ENCODE measurements around the gene NUAK1.

DNA sequence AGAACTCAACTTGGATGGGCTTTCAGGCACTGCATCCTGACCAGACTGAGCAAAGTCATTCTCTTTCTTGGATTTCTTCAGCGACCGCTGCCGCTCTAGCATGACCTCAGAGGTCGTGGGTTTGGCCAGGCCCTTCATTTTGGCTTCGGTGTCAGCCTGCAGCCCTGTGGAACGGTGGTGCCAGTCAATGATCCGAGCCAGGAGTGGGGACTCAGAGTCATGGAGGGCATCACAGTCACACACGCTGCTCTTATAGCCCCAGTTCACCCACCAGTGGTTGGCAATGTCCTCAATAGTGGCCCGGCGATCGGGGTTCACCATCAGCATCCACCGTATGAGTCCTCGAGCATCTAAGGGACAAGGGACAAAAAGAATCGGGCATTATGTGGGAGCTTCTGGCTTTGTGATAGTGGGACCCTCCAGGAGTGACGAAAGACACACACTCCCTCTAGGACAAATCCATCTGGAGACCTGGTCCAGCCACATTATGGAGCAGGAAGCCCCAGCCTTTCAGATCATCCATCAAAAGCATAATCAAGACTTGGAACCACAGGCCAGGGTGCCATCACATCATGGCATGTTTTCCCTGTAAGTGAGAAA lies 71.0 kb downstream of the NUAK1 start:
- TF ChIP-seq, protein P1, sequence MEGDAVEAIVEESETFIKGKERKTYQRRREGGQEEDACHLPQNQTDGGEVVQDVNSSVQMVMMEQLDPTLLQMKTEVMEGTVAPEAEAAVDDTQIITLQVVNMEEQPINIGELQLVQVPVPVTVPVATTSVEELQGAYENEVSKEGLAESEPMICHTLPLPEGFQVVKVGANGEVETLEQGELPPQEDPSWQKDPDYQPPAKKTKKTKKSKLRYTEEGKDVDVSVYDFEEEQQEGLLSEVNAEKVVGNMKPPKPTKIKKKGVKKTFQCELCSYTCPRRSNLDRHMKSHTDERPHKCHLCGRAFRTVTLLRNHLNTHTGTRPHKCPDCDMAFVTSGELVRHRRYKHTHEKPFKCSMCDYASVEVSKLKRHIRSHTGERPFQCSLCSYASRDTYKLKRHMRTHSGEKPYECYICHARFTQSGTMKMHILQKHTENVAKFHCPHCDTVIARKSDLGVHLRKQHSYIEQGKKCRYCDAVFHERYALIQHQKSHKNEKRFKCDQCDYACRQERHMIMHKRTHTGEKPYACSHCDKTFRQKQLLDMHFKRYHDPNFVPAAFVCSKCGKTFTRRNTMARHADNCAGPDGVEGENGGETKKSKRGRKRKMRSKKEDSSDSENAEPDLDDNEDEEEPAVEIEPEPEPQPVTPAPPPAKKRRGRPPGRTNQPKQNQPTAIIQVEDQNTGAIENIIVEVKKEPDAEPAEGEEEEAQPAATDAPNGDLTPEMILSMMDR (IDR thresholded peaks at IDR 0.05) = no peak
- TF ChIP-seq POLR2A (IDR thresholded peaks at IDR 0.05) = no peak
